Measurements from ENCODE around the gene SFRP5. TPM values are rescaled to one million over a fixed set of nuclear protein-coding genes. Genes with fewer than 3 reads are reported as not detected.

The SFRP5 gene
- total RNA-seq, 3 donors from 2014 or later, result 0.29 to 1.8 (median 0.33) TPM

GRCh38 chr10:97813311-97813710 is 41.5 kb upstream of the SFRP5 start:
- TF ChIP-seq POLR2A (IDR thresholded peaks at IDR 0.05) (no peak), POLR2AphosphoS5 (IDR thresholded peaks at IDR 0.05) (no peak)
- TF ChIP-seq, protein P1, sequence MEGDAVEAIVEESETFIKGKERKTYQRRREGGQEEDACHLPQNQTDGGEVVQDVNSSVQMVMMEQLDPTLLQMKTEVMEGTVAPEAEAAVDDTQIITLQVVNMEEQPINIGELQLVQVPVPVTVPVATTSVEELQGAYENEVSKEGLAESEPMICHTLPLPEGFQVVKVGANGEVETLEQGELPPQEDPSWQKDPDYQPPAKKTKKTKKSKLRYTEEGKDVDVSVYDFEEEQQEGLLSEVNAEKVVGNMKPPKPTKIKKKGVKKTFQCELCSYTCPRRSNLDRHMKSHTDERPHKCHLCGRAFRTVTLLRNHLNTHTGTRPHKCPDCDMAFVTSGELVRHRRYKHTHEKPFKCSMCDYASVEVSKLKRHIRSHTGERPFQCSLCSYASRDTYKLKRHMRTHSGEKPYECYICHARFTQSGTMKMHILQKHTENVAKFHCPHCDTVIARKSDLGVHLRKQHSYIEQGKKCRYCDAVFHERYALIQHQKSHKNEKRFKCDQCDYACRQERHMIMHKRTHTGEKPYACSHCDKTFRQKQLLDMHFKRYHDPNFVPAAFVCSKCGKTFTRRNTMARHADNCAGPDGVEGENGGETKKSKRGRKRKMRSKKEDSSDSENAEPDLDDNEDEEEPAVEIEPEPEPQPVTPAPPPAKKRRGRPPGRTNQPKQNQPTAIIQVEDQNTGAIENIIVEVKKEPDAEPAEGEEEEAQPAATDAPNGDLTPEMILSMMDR (IDR thresholded peaks at IDR 0.05), result no peak
- Histone ChIP-seq H3K27ac (no peak overlapping the region), H3K36me3 (no peaks in the 10 kb centered on the region), H3K4me1 (no peaks in the 10 kb centered on the region), H3K4me3 (no peak overlapping the region), H3K27me3 (no peaks in the 10 kb centered on the region), H3K9me3 (no peaks in the 10 kb centered on the region)
- DNase-seq (ENCODE audit: low spot score in 2 of 2), result no peak
- intact Hi-C loops (cut with DNase I; ENCODE audit: low total_unique reads), result no loop called here

GRCh38 chr10:97812696-97813095 is 40.9 kb upstream of the SFRP5 start:
- TF ChIP-seq, protein P1 (IDR thresholded peaks at IDR 0.05), result no peak
- no peak for TF ChIP-seq POLR2A (IDR thresholded peaks at IDR 0.05)
- TF ChIP-seq POLR2AphosphoS5 (IDR thresholded peaks at IDR 0.05), result no peak
- Histone ChIP-seq H3K27ac (no peak overlapping the region), H3K9me3 (no peaks in the 10 kb centered on the region), H3K4me3 (no peak overlapping the region), H3K4me1 (no peaks in the 10 kb centered on the region), H3K27me3 (no peaks in the 10 kb centered on the region), H3K36me3 (no peaks in the 10 kb centered on the region)
- intact Hi-C loops (cut with DNase I; ENCODE audit: low total_unique reads), result no loop called here
- DNase-seq (ENCODE audit: low spot score in 2 of 2), result no peak

- TF ChIP-seq POLR2A (IDR thresholded peaks at IDR 0.05) (no peak), POLR2AphosphoS5 (IDR thresholded peaks at IDR 0.05) (no peak)
- TF ChIP-seq, protein P1 (IDR thresholded peaks at IDR 0.05), result no peak
- H3K36me3 ChIP-seq, result no peaks in the 10 kb centered on the region
- H3K9me3 ChIP-seq, result no peaks in the 10 kb centered on the region
- no peak overlapping the region for H3K27ac ChIP-seq
- DNase-seq (ENCODE audit: low spot score in 2 of 2), result no peak
- intact Hi-C loops (cut with DNase I; ENCODE audit: low total_unique reads), result no loop called here
- no peaks in the 10 kb centered on the region for H3K4me1 ChIP-seq
- no peak overlapping the region for H3K4me3 ChIP-seq
- H3K27me3 ChIP-seq, result no peaks in the 10 kb centered on the region
Measured at GRCh38 chr10:97811958-97812357, 40.2 kb upstream of the SFRP5 start.

DNA sequence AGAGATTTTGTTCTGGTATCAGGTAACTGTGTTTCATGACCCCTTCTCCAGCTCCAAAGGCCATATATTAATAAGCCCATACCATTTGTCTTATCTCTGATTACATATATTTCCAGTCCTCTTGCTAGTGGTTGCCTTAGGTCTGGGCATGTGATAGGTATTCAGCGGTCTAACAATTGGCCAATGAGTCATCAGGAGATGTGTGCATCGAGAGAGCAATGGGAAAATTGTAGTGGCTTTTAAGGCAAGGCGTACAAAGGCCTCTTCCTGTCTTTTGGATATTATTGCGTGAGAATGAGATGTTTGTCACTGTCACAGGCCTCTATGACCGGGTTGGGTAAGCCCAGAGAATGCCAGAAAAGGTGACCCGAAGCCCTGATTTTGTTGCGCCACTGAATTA is 38.6 kb upstream of the SFRP5 start:
- TF ChIP-seq POLR2A (IDR thresholded peaks at IDR 0.05) (no peak), POLR2AphosphoS5 (IDR thresholded peaks at IDR 0.05) (no peak)
- TF ChIP-seq, protein P1 (IDR thresholded peaks at IDR 0.05), result no peak
- H3K36me3 ChIP-seq, result no peaks in the 10 kb centered on the region
- no peak overlapping the region for H3K27ac ChIP-seq
- H3K27me3 ChIP-seq, result no peaks in the 10 kb centered on the region
- DNase-seq (ENCODE audit: low spot score in 2 of 2), result no peak
- H3K4me1 ChIP-seq, result no peaks in the 10 kb centered on the region
- intact Hi-C loops (cut with DNase I; ENCODE audit: low total_unique reads), result no loop called here
- no peak overlapping the region for H3K4me3 ChIP-seq
- H3K9me3 ChIP-seq, result no peaks in the 10 kb centered on the region

GRCh38 chr10:97805949-97806348 is 34.1 kb upstream of the SFRP5 start:
- no peaks in the 10 kb centered on the region for H3K4me1 ChIP-seq
- TF ChIP-seq, protein P1 (IDR thresholded peaks at IDR 0.05), result no peak
- TF ChIP-seq POLR2A (IDR thresholded peaks at IDR 0.05) (no peak), POLR2AphosphoS5 (IDR thresholded peaks at IDR 0.05) (no peak)
- H3K27ac ChIP-seq, result no peak overlapping the region
- H3K36me3 ChIP-seq, result no peaks in the 10 kb centered on the region
- peaks cover 0 to 3% of the 10 kb centered on the region in 2 donors for H3K27me3 ChIP-seq
- H3K9me3 ChIP-seq, result no peaks in the 10 kb centered on the region
- H3K4me3 ChIP-seq, result no peak overlapping the region
- intact Hi-C loops (cut with DNase I; ENCODE audit: low total_unique reads), result no loop called here
- no peak for DNase-seq (ENCODE audit: low spot score in 2 of 2)

Measured in breast epithelium (tissue), 4 donors.